K562 (cell line): Measurements from ENCODE around the gene CBFA2T3.

Experiments used
- EP300 ChIP-seq: IDR thresholded peaks from 2 replicates; pipeline ENCODE4 v1.6.1; 2012; ENCODE audit warnings: low read length, improper control_type of control experiment
- JUNB ChIP-seq: fragments of 450-650 bp; formaldehyde crosslinking; conservative IDR thresholded peaks from 2 replicates; pipeline ENCODE4 v1.4.0; 2020; ENCODE audit warnings: mild to moderate bottlenecking
- KHSRP ChIP-seq: fragments of 450-650 bp; IDR thresholded peaks from 2 replicates; pipeline ENCODE4 v1.6.1; 2017
- PTTG1 ChIP-seq: fragments of 450-650 bp; IDR thresholded peaks from 2 replicates; pipeline ENCODE4 v1.6.1; 2016; ENCODE audit warnings: low read depth, mild to moderate bottlenecking, missing genetic modification characterization, missing compliant biosample characterization
- STAT5B ChIP-seq: fragments of 250-450 bp; sonication (Bioruptor Pico); IDR thresholded peaks from 2 replicates; pipeline ENCODE4 v1.8.0; 2021; ENCODE audit warnings: mild to moderate bottlenecking, inconsistent platforms
- TAF7 ChIP-seq: fragments of 450-650 bp; IDR thresholded peaks from 2 replicates; pipeline ENCODE4 v1.6.1; 2016; ENCODE audit warnings: missing genetic modification characterization, missing compliant biosample characterization
- TBP ChIP-seq: optimal IDR thresholded peaks from 2 replicates; pipeline ENCODE3; 2011; ENCODE audit warnings: low read depth, low read length, improper control_type of control experiment
- ZNF23 ChIP-seq: fragments of 250-450 bp; sonication (Bioruptor Pico); IDR thresholded peaks from 2 replicates; pipeline ENCODE4 v1.4.0; 2020; ENCODE audit warnings: mild to moderate bottlenecking
- ZNF239 ChIP-seq: fragments of 250-450 bp; sonication (Bioruptor Pico); IDR thresholded peaks from 2 replicates; pipeline ENCODE4 v1.4.0; 2020; ENCODE audit warnings: mild to moderate bottlenecking
- TF ChIP-seq, protein P1 (sequence below), 3 experiments: IDR thresholded peaks in 2 of 3; conservative IDR thresholded peaks in 1 of 3; 2 replicates each; pipeline ENCODE4 v1.5.1; 2011 to 2012; ENCODE audit warnings: low read length in 3 of 3, mild to moderate bottlenecking in 3 of 3, control low read depth in 2 of 3, improper control_type of control experiment in 1 of 3, inconsistent platforms in 1 of 3, low read depth in 1 of 3, mixed read lengths in 1 of 3, moderate library complexity in 1 of 3; ENCODE audit not compliant: insufficient read depth in 2 of 3

DNA sequence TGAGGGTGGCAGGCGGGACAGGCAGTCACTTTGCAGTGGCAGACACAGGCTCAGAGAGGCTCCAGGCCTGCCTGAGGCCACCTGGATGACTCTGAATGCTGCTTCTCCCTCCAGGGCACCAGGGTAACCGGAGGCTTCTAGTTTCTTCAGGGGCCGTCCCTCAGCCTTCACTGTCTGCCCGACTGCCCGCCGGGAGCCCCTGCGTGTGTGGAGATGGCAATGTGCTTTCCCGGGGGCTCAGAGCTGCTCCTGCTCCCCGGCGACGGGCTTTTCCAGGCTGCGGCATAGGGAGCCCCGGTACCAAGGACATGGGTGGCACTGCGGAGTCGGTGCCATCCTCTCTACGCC, 51.5 kb downstream of the CBFA2T3 start:
- TF ChIP-seq KHSRP (no peak), PTTG1 (tag) (no peak), ZNF239 (no peak), ZNF23 (CRISPR knock-in tag) (no peak), TAF7 (tag) (no peak), JUNB (CRISPR knock-in tag) (no peak), EP300 (no peak), TBP (no peak), STAT5B (no peak)
- TF ChIP-seq, protein P1, sequence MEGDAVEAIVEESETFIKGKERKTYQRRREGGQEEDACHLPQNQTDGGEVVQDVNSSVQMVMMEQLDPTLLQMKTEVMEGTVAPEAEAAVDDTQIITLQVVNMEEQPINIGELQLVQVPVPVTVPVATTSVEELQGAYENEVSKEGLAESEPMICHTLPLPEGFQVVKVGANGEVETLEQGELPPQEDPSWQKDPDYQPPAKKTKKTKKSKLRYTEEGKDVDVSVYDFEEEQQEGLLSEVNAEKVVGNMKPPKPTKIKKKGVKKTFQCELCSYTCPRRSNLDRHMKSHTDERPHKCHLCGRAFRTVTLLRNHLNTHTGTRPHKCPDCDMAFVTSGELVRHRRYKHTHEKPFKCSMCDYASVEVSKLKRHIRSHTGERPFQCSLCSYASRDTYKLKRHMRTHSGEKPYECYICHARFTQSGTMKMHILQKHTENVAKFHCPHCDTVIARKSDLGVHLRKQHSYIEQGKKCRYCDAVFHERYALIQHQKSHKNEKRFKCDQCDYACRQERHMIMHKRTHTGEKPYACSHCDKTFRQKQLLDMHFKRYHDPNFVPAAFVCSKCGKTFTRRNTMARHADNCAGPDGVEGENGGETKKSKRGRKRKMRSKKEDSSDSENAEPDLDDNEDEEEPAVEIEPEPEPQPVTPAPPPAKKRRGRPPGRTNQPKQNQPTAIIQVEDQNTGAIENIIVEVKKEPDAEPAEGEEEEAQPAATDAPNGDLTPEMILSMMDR (IDR thresholded peaks at IDR 0.05 in 2 of 3, conservative IDR thresholded peaks at IDR 0.05 in 1 of 3; ENCODE audit: insufficient read depth in 2 of 3, low read depth in 1 of 3, low read length in 3 of 3), result no peak
